ENCODE results near the gene DISP3. TPM values are rescaled to one million over a fixed set of nuclear protein-coding genes. Genes with fewer than 3 reads are reported as not detected.

DISP3 gene
- total and polyA plus RNA-seq, 9 of the 15 experiments (the other 6 are each of a cell fraction or from before 2014, with no cell fraction given): 0.03 to 0.19 (median 0.15) TPM; not detected in 5

DNA sequence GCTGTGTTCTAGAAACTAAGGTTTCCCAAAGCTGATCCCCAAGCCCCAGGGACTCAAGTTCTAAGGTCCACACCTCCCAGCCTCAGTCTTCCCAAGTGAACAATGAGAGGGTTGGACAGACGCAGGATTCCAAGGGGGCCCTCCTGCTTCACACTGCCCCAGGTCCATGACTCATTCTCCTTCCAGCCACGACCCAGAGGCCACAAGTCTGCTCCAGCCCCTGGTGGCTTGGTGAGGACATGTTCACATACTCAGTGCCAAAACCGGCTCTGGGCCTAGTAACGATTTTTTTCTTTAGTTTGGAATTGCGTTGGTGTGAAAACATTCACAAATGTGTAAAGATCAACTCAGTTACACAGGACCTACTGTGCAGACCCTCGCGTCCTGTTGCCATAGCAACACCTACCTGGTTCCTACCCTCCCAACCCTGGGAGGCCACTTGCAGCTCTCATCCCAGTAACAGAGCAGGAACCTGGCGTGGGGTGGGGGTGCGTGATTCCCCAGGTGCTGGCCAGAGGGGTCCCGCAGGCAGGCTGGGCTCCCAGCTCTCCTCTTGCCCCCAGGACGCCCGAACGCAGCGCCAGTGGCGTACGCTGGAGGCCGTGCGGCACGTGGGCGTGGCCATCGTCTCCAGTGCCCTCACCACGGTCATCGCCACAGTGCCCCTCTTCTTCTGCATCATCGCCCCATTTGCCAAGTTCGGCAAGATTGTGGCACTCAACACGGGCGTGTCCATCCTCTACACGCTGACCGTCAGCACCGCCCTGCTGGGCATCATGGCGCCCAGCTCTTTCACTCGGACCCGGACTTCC lies 57.0 kb downstream of the DISP3 start:
- CTCF ChIA-PET (ENCODE audit: low intra/inter-chr PET ratio): no interaction called here
- intact Hi-C loops (cut with micrococcal nuclease): no loop called here
- H3K4me2 ChIP-seq (ENCODE audit: insufficient read depth, low read length): no peak overlapping the region
- FAIRE-seq (no peak), DNase-seq (ENCODE audit: extremely low read depth in 1 of 4, low spot score in 3 of 4) (peak; percentile 31 to 60 (median 52)), ATAC-seq (peak; percentile 78)
- H3K9me3 ChIP-seq (replicated peaks; ENCODE audit: control insufficient read depth, insufficient read depth, low read depth, low read length): no peaks in the 10 kb centered on the region
- in situ Hi-C loops (cut with MboI): no loop called here
- H3K27me3 ChIP-seq (ENCODE audit: control insufficient read depth in 2 of 2, insufficient read depth in 2 of 2, low read length in 2 of 2): peaks cover 25 to 88% of the 10 kb centered on the region in 2 experiments; a peak in 4 of 5 replicates
- BruUV-seq (replicated peaks): no TSS peak
- no peaks in the 10 kb centered on the region for H3K79me2 ChIP-seq (ENCODE audit: control insufficient read depth, insufficient read depth, low read length)
- H3K4me1 ChIP-seq (replicated peaks in 1 of 2; ENCODE audit: control insufficient read depth in 2 of 2, insufficient read depth in 2 of 2, low read length in 2 of 2): peaks cover 0 to 24% of the 10 kb centered on the region in 2 experiments; a peak in 2 of 5 replicates
- peaks cover 33% of the 10 kb centered on the region for H4K20me1 ChIP-seq (replicated peaks; ENCODE audit: control insufficient read depth, insufficient read depth, low read length)
- no peak overlapping the region for H3K4me3 ChIP-seq
- H3K9ac ChIP-seq (ENCODE audit: insufficient read depth in 1 of 2, low read depth in 2 of 2, low read length in 2 of 2): 0 out of 4 replicates have a peak overlapping the region, but pooled peaks of 1 of the 2 experiments have one; percentile 20
- H3K27ac ChIP-seq (ENCODE audit: extremely low read depth, low read depth, low read length): no peak overlapping the region
- H2AFZ ChIP-seq (ENCODE audit: low read depth, low read length): no peak overlapping the region
- POLR2A ChIA-PET: interaction anchor here (0.7 kb wide), 1 partner anchor 566 kb away, joined by 3 read pairs; no protein-coding TSS in a partner anchor
- WGBS (ENCODE audit: insufficient coverage, low coverage, missing lambda C conversion rate): 3% methylated on average over 30 of the region's 33 CpGs
- TF ChIP-seq, protein P1, sequence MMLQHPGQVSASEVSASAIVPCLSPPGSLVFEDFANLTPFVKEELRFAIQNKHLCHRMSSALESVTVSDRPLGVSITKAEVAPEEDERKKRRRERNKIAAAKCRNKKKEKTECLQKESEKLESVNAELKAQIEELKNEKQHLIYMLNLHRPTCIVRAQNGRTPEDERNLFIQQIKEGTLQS (IDR thresholded peaks at IDR 0.05): peak; percentile 21; the same call in 1 of the 2 replicates
- TF ChIP-seq, protein P1 (CRISPR knock-in tag; conservative IDR thresholded peaks at IDR 0.05): no peak
- TF ChIP-seq SIRT6 (IDR thresholded peaks at IDR 0.05; ENCODE audit: low read depth, low read length): no peak
- TF ChIP-seq RFX1 (IDR thresholded peaks at IDR 0.05): peak; percentile 83
- TF ChIP-seq, protein P2, sequence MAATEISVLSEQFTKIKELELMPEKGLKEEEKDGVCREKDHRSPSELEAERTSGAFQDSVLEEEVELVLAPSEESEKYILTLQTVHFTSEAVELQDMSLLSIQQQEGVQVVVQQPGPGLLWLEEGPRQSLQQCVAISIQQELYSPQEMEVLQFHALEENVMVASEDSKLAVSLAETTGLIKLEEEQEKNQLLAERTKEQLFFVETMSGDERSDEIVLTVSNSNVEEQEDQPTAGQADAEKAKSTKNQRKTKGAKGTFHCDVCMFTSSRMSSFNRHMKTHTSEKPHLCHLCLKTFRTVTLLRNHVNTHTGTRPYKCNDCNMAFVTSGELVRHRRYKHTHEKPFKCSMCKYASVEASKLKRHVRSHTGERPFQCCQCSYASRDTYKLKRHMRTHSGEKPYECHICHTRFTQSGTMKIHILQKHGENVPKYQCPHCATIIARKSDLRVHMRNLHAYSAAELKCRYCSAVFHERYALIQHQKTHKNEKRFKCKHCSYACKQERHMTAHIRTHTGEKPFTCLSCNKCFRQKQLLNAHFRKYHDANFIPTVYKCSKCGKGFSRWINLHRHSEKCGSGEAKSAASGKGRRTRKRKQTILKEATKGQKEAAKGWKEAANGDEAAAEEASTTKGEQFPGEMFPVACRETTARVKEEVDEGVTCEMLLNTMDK (IDR thresholded peaks at IDR 0.05; ENCODE audit: borderline replicate concordance, insufficient read depth, low read depth, low read length, poor library complexity, severe bottlenecking): peak; percentile 6
- no peak for TF ChIP-seq TEAD4 (IDR thresholded peaks at IDR 0.05; ENCODE audit: low read length)
- TF ChIP-seq TEAD4 (CRISPR knock-in tag; IDR thresholded peaks at IDR 0.05; ENCODE audit: borderline replicate concordance): no peak
- TF ChIP-seq, protein P3, sequence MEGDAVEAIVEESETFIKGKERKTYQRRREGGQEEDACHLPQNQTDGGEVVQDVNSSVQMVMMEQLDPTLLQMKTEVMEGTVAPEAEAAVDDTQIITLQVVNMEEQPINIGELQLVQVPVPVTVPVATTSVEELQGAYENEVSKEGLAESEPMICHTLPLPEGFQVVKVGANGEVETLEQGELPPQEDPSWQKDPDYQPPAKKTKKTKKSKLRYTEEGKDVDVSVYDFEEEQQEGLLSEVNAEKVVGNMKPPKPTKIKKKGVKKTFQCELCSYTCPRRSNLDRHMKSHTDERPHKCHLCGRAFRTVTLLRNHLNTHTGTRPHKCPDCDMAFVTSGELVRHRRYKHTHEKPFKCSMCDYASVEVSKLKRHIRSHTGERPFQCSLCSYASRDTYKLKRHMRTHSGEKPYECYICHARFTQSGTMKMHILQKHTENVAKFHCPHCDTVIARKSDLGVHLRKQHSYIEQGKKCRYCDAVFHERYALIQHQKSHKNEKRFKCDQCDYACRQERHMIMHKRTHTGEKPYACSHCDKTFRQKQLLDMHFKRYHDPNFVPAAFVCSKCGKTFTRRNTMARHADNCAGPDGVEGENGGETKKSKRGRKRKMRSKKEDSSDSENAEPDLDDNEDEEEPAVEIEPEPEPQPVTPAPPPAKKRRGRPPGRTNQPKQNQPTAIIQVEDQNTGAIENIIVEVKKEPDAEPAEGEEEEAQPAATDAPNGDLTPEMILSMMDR (IDR thresholded peaks at IDR 0.05 in 2 of 3, conservative IDR thresholded peaks at IDR 0.05 in 1 of 3; ENCODE audit: insufficient read depth in 2 of 3, low read depth in 1 of 3, low read length in 3 of 3): peak; percentile 25 to 40 (median 28); a peak in 3 of 6 replicates
- peak; percentile 75 for TF ChIP-seq HNRNPLL (IDR thresholded peaks at IDR 0.05; ENCODE audit: low read depth, low read length, poor library complexity, severe bottlenecking)
- no peaks in the 10 kb centered on the region for H3K9me1 ChIP-seq (ENCODE audit: control insufficient read depth, insufficient read depth, low read length)
- H3K36me3 ChIP-seq (ENCODE audit: control insufficient read depth, insufficient read depth, low read length): no peaks in the 10 kb centered on the region
